Tibial nerve (tissue), 4 donors: ENCODE results near the gene EPX. TPM values are rescaled to one million over a fixed set of nuclear protein-coding genes. Genes with fewer than 3 reads are reported as not detected.

Source experiments
- DNase-seq, 2 donors: peaks; one replicate each; pipeline ENCODE4 v3.0.0-alpha.2; 2019; ENCODE audit warnings: low spot score in 2 of 2
- H3K27ac ChIP-seq, 4 donors: fragments of 200-600 bp; sonication (generic) in 3 of 4; one replicate each; pipeline ENCODE4 v1.5.1; 2017 to 2019; ENCODE audit warnings: mild to moderate bottlenecking in 1 of 4
- H3K27me3 ChIP-seq, 2 donors: fragments of 200-600 bp; sonication (generic) in 1 of 2; one replicate each; pipeline versions ENCODE4 v1.5.1 to v1.6.0; 2017 to 2019
- H3K36me3 ChIP-seq, 3 donors: fragments of 200-600 bp; sonication (generic); one replicate each; pipeline ENCODE4 v1.5.1; 2018 to 2019
- H3K4me1 ChIP-seq, 4 donors: fragments of 200-600 bp; sonication (generic) in 3 of 4; one replicate each; pipeline ENCODE4 v1.5.1; 2017 to 2019
- H3K4me3 ChIP-seq, 4 donors: fragments of 200-600 bp; sonication (generic) in 3 of 4; one replicate each; pipeline ENCODE4 v1.5.1; 2017 to 2019; ENCODE audit warnings: mild to moderate bottlenecking in 1 of 4, moderate library complexity in 1 of 4
- H3K9me3 ChIP-seq, 4 donors: fragments of 200-600 bp; sonication (generic) in 3 of 4; one replicate each; pipeline ENCODE4 v1.5.1; 2017 to 2019
- EP300 ChIP-seq, 2 donors: sonication (generic); formaldehyde crosslinking; IDR thresholded peaks; one replicate each; pipeline ENCODE4 v1.6.1; 2017; ENCODE audit warnings: antibody characterized with exemption in 2 of 2, mild to moderate bottlenecking in 1 of 2
- POLR2A ChIP-seq, 2 donors: fragments of 450-650 bp; IDR thresholded peaks; one replicate each; pipeline ENCODE4 v1.6.1; 2017; ENCODE audit warnings: antibody characterized with exemption in 2 of 2, mild to moderate bottlenecking in 2 of 2, moderate library complexity in 2 of 2
- WGBS, 2 donors: methylation state at CpG; one replicate each; pipeline ENCODE4 v1.1.5; 2018; 5-methylcytosine and 5-hydroxymethylcytosine counted together
- total RNA-seq, 4 donors: library from RNA; depleted of rRNA; stranded (reverse); fragments of >200 nt; gene quantifications; one replicate each; pipeline ENCODE4 v1.1.0, GENCODE V29; 2016
- TF ChIP-seq, protein P1 (sequence below), 5 experiments: fragments of 200-600 bp in 3 of 5; fragments of 450-650 bp in 2 of 5; sonication (generic) in 3 of 5; IDR thresholded peaks; one replicate each; pipeline ENCODE4 v1.5.1; 2016 to 2019; ENCODE audit warnings: antibody characterized with exemption in 5 of 5, mild to moderate bottlenecking in 3 of 5, moderate library complexity in 2 of 5

Gene EPX
- total RNA-seq, 4 donors from 2014 or later, result not detected

DNA sequence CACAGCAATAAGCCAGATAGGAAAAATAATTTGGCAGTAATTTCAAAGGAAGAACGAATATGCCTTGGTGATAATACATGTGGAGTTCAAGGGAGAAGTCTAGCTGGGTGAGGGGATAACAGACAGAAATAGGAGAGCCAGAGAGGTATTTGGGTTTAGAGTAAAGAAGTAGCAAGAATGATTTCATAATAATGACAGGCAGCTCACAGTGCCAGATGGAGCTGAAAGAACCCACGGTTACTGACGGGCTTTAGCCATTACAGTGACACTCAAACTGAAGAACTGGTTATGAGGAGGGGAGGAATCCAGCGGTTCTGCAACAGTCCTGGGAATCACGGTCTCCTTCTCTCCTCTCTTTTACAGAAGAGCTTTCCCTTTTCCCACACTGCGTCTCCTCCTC is 42.1 kb upstream of the EPX start:
- no peak overlapping the region for H3K4me3 ChIP-seq
- no peak overlapping the region for H3K27ac ChIP-seq
- DNase-seq, result no peak
- peaks cover 0 to 17% of the 10 kb centered on the region in 2 donors for H3K27me3 ChIP-seq
- TF ChIP-seq EP300 (IDR thresholded peaks at IDR 0.05) (no peak), POLR2A (IDR thresholded peaks at IDR 0.05) (no peak)
- TF ChIP-seq, protein P1, sequence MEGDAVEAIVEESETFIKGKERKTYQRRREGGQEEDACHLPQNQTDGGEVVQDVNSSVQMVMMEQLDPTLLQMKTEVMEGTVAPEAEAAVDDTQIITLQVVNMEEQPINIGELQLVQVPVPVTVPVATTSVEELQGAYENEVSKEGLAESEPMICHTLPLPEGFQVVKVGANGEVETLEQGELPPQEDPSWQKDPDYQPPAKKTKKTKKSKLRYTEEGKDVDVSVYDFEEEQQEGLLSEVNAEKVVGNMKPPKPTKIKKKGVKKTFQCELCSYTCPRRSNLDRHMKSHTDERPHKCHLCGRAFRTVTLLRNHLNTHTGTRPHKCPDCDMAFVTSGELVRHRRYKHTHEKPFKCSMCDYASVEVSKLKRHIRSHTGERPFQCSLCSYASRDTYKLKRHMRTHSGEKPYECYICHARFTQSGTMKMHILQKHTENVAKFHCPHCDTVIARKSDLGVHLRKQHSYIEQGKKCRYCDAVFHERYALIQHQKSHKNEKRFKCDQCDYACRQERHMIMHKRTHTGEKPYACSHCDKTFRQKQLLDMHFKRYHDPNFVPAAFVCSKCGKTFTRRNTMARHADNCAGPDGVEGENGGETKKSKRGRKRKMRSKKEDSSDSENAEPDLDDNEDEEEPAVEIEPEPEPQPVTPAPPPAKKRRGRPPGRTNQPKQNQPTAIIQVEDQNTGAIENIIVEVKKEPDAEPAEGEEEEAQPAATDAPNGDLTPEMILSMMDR (IDR thresholded peaks at IDR 0.05), result no peak
- H3K4me1 ChIP-seq, result no peaks in the 10 kb centered on the region
- H3K9me3 ChIP-seq, result peaks cover 0 to 18% (median 2%) of the 10 kb centered on the region in 4 donors
- no peaks in the 10 kb centered on the region for H3K36me3 ChIP-seq
- 55 to 56% methylated on average over 6 of the region's 6 CpGs for WGBS, 2 donors

DNA sequence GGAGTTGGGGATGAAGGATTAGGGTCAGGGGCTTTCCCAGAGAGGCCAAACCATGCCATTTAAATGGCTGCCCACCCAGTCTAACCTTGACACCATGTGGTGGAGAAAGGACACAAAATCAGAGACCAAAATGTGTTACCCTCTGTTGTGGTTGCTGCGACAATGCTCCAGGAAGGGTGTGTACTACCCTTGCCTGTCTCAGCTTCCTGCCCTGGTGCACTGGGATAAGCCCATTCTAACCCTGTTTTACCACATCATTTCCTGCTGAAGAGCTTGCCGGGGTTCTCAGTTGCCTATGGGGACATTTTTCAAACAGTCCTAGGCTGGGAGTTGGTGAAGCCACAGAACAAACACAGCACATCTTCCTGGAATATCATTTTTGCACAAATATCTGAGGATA is 39.5 kb upstream of the EPX start:
- no peak for TF ChIP-seq EP300 (IDR thresholded peaks at IDR 0.05)
- TF ChIP-seq, protein P1 (IDR thresholded peaks at IDR 0.05), result no peak
- no peak for TF ChIP-seq POLR2A (IDR thresholded peaks at IDR 0.05)
- Histone ChIP-seq H3K36me3 (no peaks in the 10 kb centered on the region), H3K27me3 (peaks cover 0 to 44% of the 10 kb centered on the region in 2 donors), H3K4me1 (peaks cover 0 to 7% (median 0%) of the 10 kb centered on the region in 4 donors), H3K9me3 (no peaks in the 10 kb centered on the region), H3K27ac (no peak overlapping the region), H3K4me3 (no peak overlapping the region)
- no peak for DNase-seq
- WGBS, 2 donors, result 52 to 63% methylated on average over 2 of the region's 2 CpGs

DNA sequence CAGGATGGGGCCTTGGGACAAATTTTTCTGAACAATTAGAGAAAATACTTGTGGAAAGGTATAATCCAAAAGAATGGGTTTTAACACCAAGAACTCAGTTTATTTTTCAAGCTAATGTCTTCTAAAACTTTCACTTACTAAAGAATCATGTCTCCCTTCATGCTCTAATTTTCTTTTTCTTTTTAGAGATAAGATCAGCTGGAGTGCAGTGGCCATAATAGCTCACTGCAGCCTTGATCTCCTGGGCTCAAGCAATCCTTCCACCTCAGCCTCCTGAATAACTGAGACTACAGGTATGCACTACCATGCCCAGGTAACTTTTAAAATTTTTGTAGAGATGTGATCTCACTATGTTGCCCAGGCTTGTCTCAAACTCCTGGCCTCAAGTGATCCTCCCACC is 38.9 kb upstream of the EPX start:
- no peak for DNase-seq
- peaks cover 0 to 7% (median 0%) of the 10 kb centered on the region in 4 donors for H3K4me1 ChIP-seq
- H3K36me3 ChIP-seq, result no peaks in the 10 kb centered on the region
- H3K27me3 ChIP-seq, result peaks cover 0 to 45% of the 10 kb centered on the region in 2 donors
- no peaks in the 10 kb centered on the region for H3K9me3 ChIP-seq
- H3K4me3 ChIP-seq, result no peak overlapping the region
- H3K27ac ChIP-seq, result no peak overlapping the region
- TF ChIP-seq POLR2A (IDR thresholded peaks at IDR 0.05), result no peak
- no peak for TF ChIP-seq EP300 (IDR thresholded peaks at IDR 0.05)
- TF ChIP-seq, protein P1 (IDR thresholded peaks at IDR 0.05), result no peak

DNA sequence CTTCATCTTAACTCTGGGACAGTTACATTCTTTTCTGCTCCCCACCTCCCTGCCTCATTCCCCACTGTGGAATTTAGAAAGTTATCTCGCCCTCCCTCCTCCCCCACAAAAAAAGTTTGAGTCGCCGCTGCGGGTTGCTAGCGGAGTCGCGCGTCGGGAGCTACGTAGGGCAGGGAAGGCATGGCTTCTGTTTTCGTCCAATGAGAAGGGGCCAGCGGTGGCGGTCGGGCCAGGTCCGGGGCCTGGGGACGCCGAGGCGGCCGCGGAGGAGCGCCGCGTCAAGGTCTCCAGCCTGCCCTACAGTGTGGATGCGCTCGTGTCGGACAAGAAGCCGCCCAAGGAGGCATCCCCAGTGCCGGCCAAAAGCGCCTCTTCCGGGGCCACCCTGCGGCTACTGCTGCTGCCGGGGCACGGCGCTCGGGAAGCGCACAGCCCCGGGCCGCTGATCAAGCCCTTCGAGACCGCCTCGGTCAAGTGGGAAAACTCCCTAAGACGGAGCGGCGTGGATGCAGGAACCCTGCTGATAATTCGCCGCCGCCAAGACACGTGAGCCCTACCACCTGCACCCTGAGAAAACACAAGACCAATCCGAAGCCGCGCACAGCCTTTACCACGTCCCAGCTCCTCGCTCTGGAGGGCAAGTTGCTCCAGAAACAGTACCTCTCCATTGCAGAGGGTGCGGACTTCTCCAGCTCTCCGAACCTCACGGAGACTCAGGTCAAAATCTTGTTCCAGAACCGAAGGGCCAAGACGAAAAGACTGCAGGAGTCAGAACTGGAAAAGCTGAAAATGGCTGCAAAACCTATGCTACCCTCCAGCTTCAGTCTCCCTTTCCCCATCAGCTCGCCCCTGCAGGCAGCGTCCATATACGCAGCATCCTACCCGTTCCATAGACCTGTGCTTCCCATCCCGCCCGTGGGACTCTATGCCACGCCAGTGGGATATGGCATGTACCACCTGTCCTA is 35.4 kb upstream of the EPX start:
- Histone ChIP-seq H3K4me3 (peak overlapping the region; percentile 4 to 44 (median 24)), H3K36me3 (no peaks in the 10 kb centered on the region), H3K4me1 (peaks cover 0 to 7% (median 0%) of the 10 kb centered on the region in 4 donors), H3K27me3 (peaks cover 0 to 31% of the 10 kb centered on the region in 2 donors), H3K27ac (no peak overlapping the region), H3K9me3 (no peaks in the 10 kb centered on the region)
- TF ChIP-seq POLR2A (IDR thresholded peaks at IDR 0.05) (no peak), EP300 (IDR thresholded peaks at IDR 0.05) (no peak)
- TF ChIP-seq, protein P1 (IDR thresholded peaks at IDR 0.05), result no peak
- no peak for DNase-seq
- WGBS, 2 donors, result 2% methylated on average over 56 to 64 of the region's 65 CpGs

DNA sequence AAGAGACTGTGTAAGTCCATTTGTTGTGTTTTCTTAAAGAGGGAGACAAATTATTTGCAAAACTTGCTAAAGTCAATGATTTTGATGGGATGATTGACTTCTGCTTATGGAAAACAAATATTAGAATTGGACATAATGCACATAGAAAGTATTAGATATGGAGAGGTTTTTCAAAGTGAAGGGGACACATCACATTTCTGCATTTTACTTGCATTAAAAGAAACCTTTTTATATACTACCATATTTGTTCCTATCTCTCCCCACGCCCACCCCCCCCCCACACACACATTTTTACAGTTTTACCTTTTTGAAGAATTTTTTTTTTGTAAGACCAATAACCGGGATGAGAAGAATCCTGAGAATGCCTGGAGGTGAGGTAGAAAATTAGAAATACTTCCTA is 34.3 kb upstream of the EPX start:
- Histone ChIP-seq H3K27me3 (peaks cover 0 to 31% of the 10 kb centered on the region in 2 donors), H3K9me3 (no peaks in the 10 kb centered on the region), H3K4me3 (no peak overlapping the region), H3K36me3 (no peaks in the 10 kb centered on the region), H3K27ac (no peak overlapping the region), H3K4me1 (peaks cover 0 to 7% (median 0%) of the 10 kb centered on the region in 4 donors)
- no peak for DNase-seq
- no peak for TF ChIP-seq POLR2A (IDR thresholded peaks at IDR 0.05)
- TF ChIP-seq EP300 (IDR thresholded peaks at IDR 0.05), result no peak
- TF ChIP-seq, protein P1 (IDR thresholded peaks at IDR 0.05), result no peak
- WGBS, 2 donors, result 69 to 77% methylated on average over 2 of the region's 2 CpGs
